Measurements from ENCODE around the gene UNKL. TPM values are rescaled to one million over a fixed set of nuclear protein-coding genes. Genes with fewer than 3 reads are reported as not detected.

Gene UNKL
- total RNA-seq, 1 donor from 2014 or later, result 19.9 TPM

DNA sequence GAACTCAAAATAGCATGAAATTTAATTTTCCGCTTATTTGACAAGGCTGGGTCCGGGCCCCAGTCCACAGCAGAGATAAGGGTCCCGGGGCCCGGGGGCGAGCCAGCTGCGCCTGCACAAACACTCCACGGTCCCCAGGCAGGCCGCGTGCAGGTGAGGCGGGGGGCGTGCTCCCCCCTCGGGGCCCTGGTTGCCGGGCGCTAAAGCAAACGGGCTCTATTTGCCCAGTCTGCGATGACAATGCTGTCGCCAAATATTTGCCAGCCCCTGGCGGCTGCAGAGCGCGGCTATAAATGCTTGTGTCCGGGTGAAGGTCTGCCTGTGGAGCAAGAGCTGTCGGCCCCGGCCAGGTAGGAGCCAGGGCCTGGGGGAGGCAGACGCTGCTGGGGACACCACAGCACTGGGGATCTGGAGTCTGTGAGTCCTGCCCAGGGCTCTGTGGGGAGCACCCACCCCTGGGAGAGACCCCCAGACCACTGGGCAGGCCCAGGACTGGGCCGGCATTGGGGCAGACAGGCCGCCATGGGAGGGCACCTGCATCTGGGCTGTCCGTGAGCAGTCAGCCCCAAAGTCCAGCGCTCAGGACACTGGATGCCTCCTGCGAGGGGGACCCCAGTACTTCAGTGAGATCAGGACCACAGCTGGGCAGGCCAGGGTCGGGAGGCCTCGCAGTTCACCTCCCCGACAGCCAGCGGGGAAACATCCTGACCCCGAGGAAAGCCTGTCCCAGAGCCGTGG, 16.4 kb upstream of the UNKL start, which contains the start of gene PERCC1:
TSS of gene PERCC1 (plus strand) at position 320 of the 738 bp plus-strand sequence. CDS start 1,516 bp downstream, outside the sequence.
- H3K4me1 ChIP-seq, result no peaks in the 10 kb centered on the region
- H3K27ac ChIP-seq, result no peak within 1 kb of the TSS
- ATAC-seq, result no peak
- no peaks in the 10 kb centered on the region for H3K9me3 ChIP-seq
- TF ChIP-seq CTCF (IDR thresholded peaks at IDR 0.05), result no peak
- no peaks in the 10 kb centered on the region for H3K36me3 ChIP-seq
- intact Hi-C loops (cut with DNase I), result no loop called here
- H3K27me3 ChIP-seq, result no peaks in the 10 kb centered on the region
- H3K4me3 ChIP-seq, result no peak within 1 kb of the TSS
- no peak for DNase-seq

DNA sequence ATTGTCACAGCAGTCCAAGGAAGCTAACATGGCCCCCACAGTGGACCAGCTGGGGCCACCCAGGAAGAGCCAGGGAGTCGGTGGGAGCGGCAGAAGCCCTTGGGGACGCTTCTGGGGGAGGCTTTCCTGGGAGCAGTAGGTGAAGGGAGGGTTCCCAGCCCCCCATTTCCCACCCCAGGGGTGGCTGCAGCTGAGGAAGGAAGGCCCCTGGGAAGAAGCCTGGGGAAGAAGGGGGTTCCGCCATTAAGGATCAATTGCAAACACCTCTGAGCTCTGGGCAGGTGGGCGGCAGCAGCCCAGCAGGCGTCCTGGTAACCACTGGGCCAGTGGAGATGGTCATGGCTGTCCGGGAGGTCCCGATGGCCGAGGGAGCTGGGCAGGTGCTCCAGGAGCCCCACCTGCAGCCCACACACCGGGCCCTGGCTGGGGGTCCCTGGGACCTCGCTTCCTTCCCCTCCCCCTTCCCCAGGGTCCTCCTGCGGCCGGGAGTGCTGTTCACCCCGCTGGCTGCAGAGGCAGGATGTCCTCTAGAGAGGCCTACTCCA, 15.8 kb upstream of the UNKL start:
- no peak overlapping the region for H3K27ac ChIP-seq
- no peaks in the 10 kb centered on the region for H3K4me1 ChIP-seq
- no peak overlapping the region for H3K4me3 ChIP-seq
- no peaks in the 10 kb centered on the region for H3K36me3 ChIP-seq
- no peak for ATAC-seq
- H3K9me3 ChIP-seq, result no peaks in the 10 kb centered on the region
- no peak for DNase-seq
- intact Hi-C loops (cut with DNase I), result no loop called here
- TF ChIP-seq CTCF (IDR thresholded peaks at IDR 0.05), result no peak
- H3K27me3 ChIP-seq, result no peaks in the 10 kb centered on the region

GRCh38 chr16:1429631-1430030, 15.1 kb upstream of the UNKL start:
- H3K4me3 ChIP-seq, result no peak overlapping the region
- intact Hi-C loops (cut with DNase I), result no loop called here
- H3K4me1 ChIP-seq, result no peaks in the 10 kb centered on the region
- DNase-seq (peak; percentile 63), ATAC-seq (no peak)
- TF ChIP-seq CTCF (IDR thresholded peaks at IDR 0.05), result no peak
- H3K36me3 ChIP-seq, result no peaks in the 10 kb centered on the region
- H3K27me3 ChIP-seq, result no peaks in the 10 kb centered on the region
- H3K27ac ChIP-seq, result no peak overlapping the region
- no peaks in the 10 kb centered on the region for H3K9me3 ChIP-seq

DNA sequence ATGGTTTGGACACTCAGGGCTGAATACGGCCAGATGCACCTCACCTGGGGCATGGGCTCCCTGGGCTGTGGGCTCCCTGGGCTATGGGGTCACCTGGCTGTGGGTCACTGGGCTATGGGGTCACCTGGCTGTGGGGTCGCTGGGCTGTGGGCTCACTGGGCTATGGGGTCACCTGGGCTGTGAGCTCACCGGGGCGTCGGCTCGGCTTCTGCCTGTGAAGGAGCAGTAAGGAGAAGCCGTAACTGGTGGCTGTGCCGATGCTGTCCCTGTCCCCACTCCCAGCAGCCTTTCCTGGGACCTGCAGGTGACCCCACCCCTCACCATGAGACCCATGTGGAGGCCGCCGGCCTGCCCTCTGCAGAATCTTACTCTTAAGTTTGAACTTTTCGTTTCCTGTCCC, 14.5 kb upstream of the UNKL start:
- Histone ChIP-seq H3K27ac (no peak overlapping the region), H3K4me3 (no peak overlapping the region), H3K27me3 (no peaks in the 10 kb centered on the region), H3K36me3 (no peaks in the 10 kb centered on the region), H3K4me1 (no peaks in the 10 kb centered on the region), H3K9me3 (no peaks in the 10 kb centered on the region)
- intact Hi-C loops (cut with DNase I), result no loop called here
- ATAC-seq (no peak), DNase-seq (no peak)
- no peak for TF ChIP-seq CTCF (IDR thresholded peaks at IDR 0.05)

- peak; percentile 47 for ATAC-seq
- H3K27me3 ChIP-seq, result no peaks in the 10 kb centered on the region
- H3K4me3 ChIP-seq, result no peak overlapping the region
- no peaks in the 10 kb centered on the region for H3K9me3 ChIP-seq
- TF ChIP-seq CTCF (IDR thresholded peaks at IDR 0.05), result peak; percentile 34
- no peak overlapping the region for H3K27ac ChIP-seq
- intact Hi-C loops (cut with DNase I), result no loop called here
- H3K4me1 ChIP-seq, result no peaks in the 10 kb centered on the region
- H3K36me3 ChIP-seq, result no peaks in the 10 kb centered on the region
- peak; percentile 67 for DNase-seq
Measured at GRCh38 chr16:1428511-1428910, 14.0 kb upstream of the UNKL start.
